OCI-LY1 (cell line): ENCODE measurements around the gene VIT.

Experiments used
- H2AFZ ChIP-seq: fragments of 200-600 bp; sonication (generic), shearing (Covaris generic); 2 replicates; pipeline ENCODE4 v1.6.0; 2014; ENCODE audit warnings: antibody characterized with exemption, mild to moderate bottlenecking, low read length
- H3F3A ChIP-seq: fragments of 200-600 bp; sonication (generic), shearing (Covaris generic); 2 replicates; pipeline ENCODE4 v1.6.0; 2014; ENCODE audit warnings: mild to moderate bottlenecking, antibody characterized with exemption, low read length, moderate library complexity; ENCODE audit not compliant: insufficient read depth
- H3K27ac ChIP-seq: fragments of 200-600 bp; sonication (generic); 2 replicates; pipeline ENCODE4 v1.5.1; 2014; ENCODE audit warnings: low read length, mixed run types, mild to moderate bottlenecking, low read depth; ENCODE audit not compliant: poor library complexity, severe bottlenecking
- H3K27me3 ChIP-seq: fragments of 200-600 bp; sonication (generic); 2 replicates; pipeline ENCODE4 v1.6.0; 2014; ENCODE audit warnings: antibody characterized with exemption, mild to moderate bottlenecking, low read length, moderate library complexity; ENCODE audit not compliant: insufficient read depth
- H3K36me3 ChIP-seq: fragments of 200-600 bp; sonication (generic); 2 replicates; pipeline ENCODE4 v1.6.1; 2014; ENCODE audit warnings: mild to moderate bottlenecking, antibody characterized with exemption, low read length, moderate library complexity, mixed read lengths; ENCODE audit not compliant: insufficient read depth
- H3K4me1 ChIP-seq: fragments of 200-600 bp; sonication (generic); 2 replicates; pipeline ENCODE4 v1.5.1; 2014; ENCODE audit warnings: mild to moderate bottlenecking, low read length, moderate library complexity; ENCODE audit not compliant: insufficient read depth, severe bottlenecking
- H3K4me2 ChIP-seq: fragments of 200-600 bp; sonication (generic), shearing (Covaris generic); 2 replicates; pipeline ENCODE4 v1.6.1; 2014; ENCODE audit warnings: low read length
- H3K4me3 ChIP-seq: fragments of 200-600 bp; sonication (generic); 2 replicates; pipeline ENCODE4 v1.5.1; 2014; ENCODE audit warnings: low read length, low read depth, mild to moderate bottlenecking, mixed read lengths; ENCODE audit not compliant: poor library complexity, severe bottlenecking
- H3K79me2 ChIP-seq: fragments of 200-600 bp; shearing (Covaris generic); 2 replicates; pipeline ENCODE4 v1.6.1; 2016; ENCODE audit warnings: mixed run types, low read length, mixed read lengths; ENCODE audit not compliant: insufficient read depth
- H3K9ac ChIP-seq: fragments of 200-600 bp; sonication (generic), shearing (Covaris generic); 2 replicates; pipeline ENCODE4 v1.6.1; 2014; ENCODE audit warnings: mild to moderate bottlenecking, low read length, mixed read lengths
- H3K9me2 ChIP-seq: fragments of 200-600 bp; sonication (generic), shearing (Covaris generic); 2 replicates; pipeline ENCODE4 v1.6.1; 2014; ENCODE audit warnings: low read depth, mild to moderate bottlenecking, low read length, mixed read lengths
- H3K9me3 ChIP-seq: fragments of 200-600 bp; shearing (Covaris generic); 2 replicates; pipeline ENCODE4 v1.6.1; 2014; ENCODE audit warnings: low read length, mixed read lengths
- H4K20me1 ChIP-seq: fragments of 200-600 bp; sonication (generic), shearing (Covaris generic); 2 replicates; pipeline ENCODE4 v1.6.0; 2016; ENCODE audit warnings: mild to moderate bottlenecking, low read length; ENCODE audit not compliant: insufficient read depth
- EZH2 ChIP-seq: fragments of 200-600 bp; sonication (generic), shearing (Covaris generic); IDR thresholded peaks from 2 replicates; pipeline ENCODE4 v1.8.0; 2017; ENCODE audit warnings: borderline replicate concordance, mixed run types, mild to moderate bottlenecking, antibody characterized with exemption, low read length, moderate library complexity, mixed read lengths
- TF ChIP-seq, protein P1 (sequence below): fragments of 200-600 bp; sonication (generic), shearing (Covaris generic); IDR thresholded peaks from 2 replicates; pipeline ENCODE4 v1.5.1; 2017; ENCODE audit warnings: mild to moderate bottlenecking, antibody characterized with exemption, low read length, moderate library complexity, mixed read lengths

The VIT gene

DNA sequence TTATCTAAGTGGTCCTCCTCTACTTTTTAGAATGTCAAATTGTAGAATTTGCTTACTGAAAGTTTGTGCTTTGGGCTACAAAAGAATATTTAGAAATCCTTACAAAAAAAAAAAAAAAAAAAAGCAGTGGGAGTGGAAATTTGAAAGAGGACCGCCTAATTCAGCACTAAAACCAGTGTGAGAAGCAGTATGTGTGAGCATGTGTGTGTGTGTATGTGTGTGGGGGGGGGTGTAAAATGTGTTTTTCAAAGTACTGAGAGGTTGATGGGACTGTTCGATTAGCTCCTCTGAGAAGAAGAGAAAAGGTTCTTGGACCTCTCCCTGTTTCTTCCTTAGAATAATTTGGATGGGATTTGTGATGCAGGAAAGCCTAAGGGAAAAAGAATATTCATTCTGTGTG is at the start of gene VIT:
VIT (plus strand) TSS at position 175 of the 400 bp plus-strand sequence. CDS start 19,664 bp downstream, outside the sequence.
- TF ChIP-seq EZH2, result no peak
- TF ChIP-seq, protein P1, sequence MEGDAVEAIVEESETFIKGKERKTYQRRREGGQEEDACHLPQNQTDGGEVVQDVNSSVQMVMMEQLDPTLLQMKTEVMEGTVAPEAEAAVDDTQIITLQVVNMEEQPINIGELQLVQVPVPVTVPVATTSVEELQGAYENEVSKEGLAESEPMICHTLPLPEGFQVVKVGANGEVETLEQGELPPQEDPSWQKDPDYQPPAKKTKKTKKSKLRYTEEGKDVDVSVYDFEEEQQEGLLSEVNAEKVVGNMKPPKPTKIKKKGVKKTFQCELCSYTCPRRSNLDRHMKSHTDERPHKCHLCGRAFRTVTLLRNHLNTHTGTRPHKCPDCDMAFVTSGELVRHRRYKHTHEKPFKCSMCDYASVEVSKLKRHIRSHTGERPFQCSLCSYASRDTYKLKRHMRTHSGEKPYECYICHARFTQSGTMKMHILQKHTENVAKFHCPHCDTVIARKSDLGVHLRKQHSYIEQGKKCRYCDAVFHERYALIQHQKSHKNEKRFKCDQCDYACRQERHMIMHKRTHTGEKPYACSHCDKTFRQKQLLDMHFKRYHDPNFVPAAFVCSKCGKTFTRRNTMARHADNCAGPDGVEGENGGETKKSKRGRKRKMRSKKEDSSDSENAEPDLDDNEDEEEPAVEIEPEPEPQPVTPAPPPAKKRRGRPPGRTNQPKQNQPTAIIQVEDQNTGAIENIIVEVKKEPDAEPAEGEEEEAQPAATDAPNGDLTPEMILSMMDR, result no peak
- Histone ChIP-seq H2AFZ (no peak within 1 kb of the TSS), H3K36me3 (no peaks in the 10 kb centered on the region), H3K9me3 (no peaks in the 10 kb centered on the region), H3K4me2 (no peak within 1 kb of the TSS), H3K27me3 (no peaks in the 10 kb centered on the region), H3K27ac (no peak within 1 kb of the TSS), H3K4me3 (no peak within 1 kb of the TSS), H3K79me2 (no peaks in the 10 kb centered on the region), H3K9ac (no peak within 1 kb of the TSS), H3F3A (no peaks in the 10 kb centered on the region), H3K4me1 (no peaks in the 10 kb centered on the region), H3K9me2 (no peaks in the 10 kb centered on the region), H4K20me1 (no peaks in the 10 kb centered on the region)

- Histone ChIP-seq H3K4me2 (no peak overlapping the region), H3K4me1 (no peaks in the 10 kb centered on the region), H4K20me1 (no peaks in the 10 kb centered on the region), H2AFZ (no peak overlapping the region), H3K27me3 (no peaks in the 10 kb centered on the region), H3K4me3 (no peak overlapping the region), H3K36me3 (no peaks in the 10 kb centered on the region), H3K9me3 (no peaks in the 10 kb centered on the region), H3K79me2 (no peaks in the 10 kb centered on the region), H3K9ac (no peak overlapping the region), H3K27ac (no peak overlapping the region), H3K9me2 (no peaks in the 10 kb centered on the region), H3F3A (no peaks in the 10 kb centered on the region)
- TF ChIP-seq, protein P1, result no peak
- no peak for TF ChIP-seq EZH2
These were observed 46.3 kb upstream of the VIT start for GRCh38 chr2:36650031-36650829.

DNA sequence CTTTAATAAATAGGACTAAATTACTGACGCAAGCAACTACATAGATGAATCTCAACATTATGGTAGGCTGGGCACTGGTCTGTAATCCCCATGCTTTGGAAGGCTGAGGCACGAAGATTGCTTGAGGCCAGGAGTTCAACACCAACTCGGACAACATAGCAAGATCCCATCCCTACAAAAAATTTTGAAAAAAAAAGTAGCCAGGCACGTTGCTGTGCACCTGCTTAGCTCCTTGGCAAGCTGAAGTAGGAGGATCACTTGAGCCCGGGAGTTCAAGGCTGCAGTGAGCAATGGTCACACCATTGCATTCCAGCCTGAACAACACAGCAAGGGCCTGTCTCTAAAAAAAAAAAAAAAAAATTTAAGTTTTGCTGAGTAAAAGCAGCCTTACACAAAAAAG is 43.4 kb upstream of the VIT start:
- H4K20me1 ChIP-seq, result no peaks in the 10 kb centered on the region
- H3K9me2 ChIP-seq, result no peaks in the 10 kb centered on the region
- no peak overlapping the region for H3K27ac ChIP-seq
- H3K4me3 ChIP-seq, result no peak overlapping the region
- no peaks in the 10 kb centered on the region for H3F3A ChIP-seq
- H2AFZ ChIP-seq, result no peak overlapping the region
- TF ChIP-seq EZH2, result no peak
- TF ChIP-seq, protein P1, result no peak
- H3K27me3 ChIP-seq, result no peaks in the 10 kb centered on the region
- no peaks in the 10 kb centered on the region for H3K79me2 ChIP-seq
- no peaks in the 10 kb centered on the region for H3K36me3 ChIP-seq
- no peak overlapping the region for H3K4me2 ChIP-seq
- no peak overlapping the region for H3K9ac ChIP-seq
- H3K4me1 ChIP-seq, result no peaks in the 10 kb centered on the region
- H3K9me3 ChIP-seq, result no peaks in the 10 kb centered on the region
